Osteocyte (in vitro differentiated cells): ENCODE data around the gene GIPC3. TPM values are rescaled to one million over a fixed set of nuclear protein-coding genes. Genes with fewer than 3 reads are reported as not detected.

Experiments used
- DNase-seq: peaks from one replicate; pipeline ENCODE4 v3.0.0; 2021; ENCODE audit warnings: mixed read lengths; ENCODE audit not compliant: unreplicated experiment; ENCODE audit errors: extremely low spot score
- H3K27ac Mint-ChIP-seq: one replicate; pipeline ENCODE4 v1.8.0; 2021; ENCODE audit warnings: mild to moderate bottlenecking, mixed read lengths; ENCODE audit not compliant: unreplicated experiment
- H3K27me3 Mint-ChIP-seq: one replicate; pipeline ENCODE4 v1.8.0; 2021; ENCODE audit warnings: mixed read lengths; ENCODE audit not compliant: unreplicated experiment
- H3K36me3 Mint-ChIP-seq: one replicate; pipeline ENCODE4 v1.8.0; 2021; ENCODE audit warnings: mixed read lengths; ENCODE audit not compliant: unreplicated experiment
- H3K4me1 Mint-ChIP-seq: one replicate; pipeline ENCODE4 v1.8.0; 2021; ENCODE audit warnings: mixed read lengths; ENCODE audit not compliant: unreplicated experiment
- H3K4me3 Mint-ChIP-seq: one replicate; pipeline ENCODE4 v1.8.0; 2021; ENCODE audit warnings: mild to moderate bottlenecking, moderate library complexity, mixed read lengths; ENCODE audit not compliant: unreplicated experiment
- H3K9me3 Mint-ChIP-seq: one replicate; pipeline ENCODE4 v1.8.0; 2021; ENCODE audit warnings: mixed read lengths; ENCODE audit not compliant: unreplicated experiment
- CTCF ChIP-seq: fragments of 200-600 bp; sonication (generic); IDR thresholded peaks from 2 replicates; pipeline ENCODE4 v1.5.0; 2021; ENCODE audit warnings: antibody characterized with exemption, mild to moderate bottlenecking, moderate library complexity
- total RNA-seq: library from RNA; stranded (reverse); gene quantifications from 2 replicates; pipeline ENCODE4 v1.2.1, GENCODE V29; 2021

The GIPC3 gene
- total RNA-seq, 1 donor from 2014 or later: 0.67 TPM

GRCh38 chr19:3551792-3552095 is 33.5 kb upstream of the GIPC3 start:
- Mint-ChIP-seq H3K4me3 (no peak overlapping the region), H3K27me3 (no peaks in the 10 kb centered on the region), H3K27ac (no peak overlapping the region)

GRCh38 chr19:3554254-3555083 is 30.8 kb upstream of the GIPC3 start:
- H3K4me3 Mint-ChIP-seq: no peak overlapping the region
- H3K27ac Mint-ChIP-seq: peak overlapping the region; percentile 43
- no peaks in the 10 kb centered on the region for H3K36me3 Mint-ChIP-seq
- no peak for DNase-seq
- H3K9me3 Mint-ChIP-seq: no peaks in the 10 kb centered on the region
- no peak for TF ChIP-seq CTCF
- no peaks in the 10 kb centered on the region for H3K27me3 Mint-ChIP-seq
- peaks cover 41% of the 10 kb centered on the region for H3K4me1 Mint-ChIP-seq

More at GRCh38 chr19:3551792-3552095, 33.5 kb upstream of the GIPC3 start:
- DNase-seq: no peak
- no peaks in the 10 kb centered on the region for H3K9me3 Mint-ChIP-seq
- TF ChIP-seq CTCF: no peak
- H3K4me1 Mint-ChIP-seq: peaks cover 41% of the 10 kb centered on the region
- H3K36me3 Mint-ChIP-seq: no peaks in the 10 kb centered on the region

- Mint-ChIP-seq H3K27ac (peak overlapping the region; percentile 72), H3K9me3 (no peaks in the 10 kb centered on the region), H3K4me3 (peak overlapping the region; percentile 91), H3K36me3 (no peaks in the 10 kb centered on the region), H3K4me1 (peaks cover 41% of the 10 kb centered on the region), H3K27me3 (no peaks in the 10 kb centered on the region)
- no peak for DNase-seq
- TF ChIP-seq CTCF: no peak
Observed at GRCh38 chr19:3555653-3556422, 29.4 kb upstream of the GIPC3 start.

GRCh38 chr19:3556423-3556977 is 28.8 kb upstream of the GIPC3 start:
- Mint-ChIP-seq H3K27me3 (no peaks in the 10 kb centered on the region), H3K36me3 (no peaks in the 10 kb centered on the region), H3K9me3 (no peaks in the 10 kb centered on the region), H3K4me1 (peaks cover 41% of the 10 kb centered on the region), H3K4me3 (peak overlapping the region; percentile 91), H3K27ac (peak overlapping the region; percentile 81)
- no peak for DNase-seq
- TF ChIP-seq CTCF: no peak

- Mint-ChIP-seq H3K9me3 (no peaks in the 10 kb centered on the region), H3K4me1 (peaks cover 36% of the 10 kb centered on the region), H3K36me3 (no peaks in the 10 kb centered on the region), H3K27me3 (no peaks in the 10 kb centered on the region), H3K4me3 (peak overlapping the region; percentile 91), H3K27ac (peak overlapping the region; percentile 81)
- TF ChIP-seq CTCF: peak; percentile 15
- DNase-seq: no peak
Observed at GRCh38 chr19:3556978-3557460, 28.3 kb upstream of the GIPC3 start.
